ENCODE data around the gene KISS1.

KISS1 gene

DNA sequence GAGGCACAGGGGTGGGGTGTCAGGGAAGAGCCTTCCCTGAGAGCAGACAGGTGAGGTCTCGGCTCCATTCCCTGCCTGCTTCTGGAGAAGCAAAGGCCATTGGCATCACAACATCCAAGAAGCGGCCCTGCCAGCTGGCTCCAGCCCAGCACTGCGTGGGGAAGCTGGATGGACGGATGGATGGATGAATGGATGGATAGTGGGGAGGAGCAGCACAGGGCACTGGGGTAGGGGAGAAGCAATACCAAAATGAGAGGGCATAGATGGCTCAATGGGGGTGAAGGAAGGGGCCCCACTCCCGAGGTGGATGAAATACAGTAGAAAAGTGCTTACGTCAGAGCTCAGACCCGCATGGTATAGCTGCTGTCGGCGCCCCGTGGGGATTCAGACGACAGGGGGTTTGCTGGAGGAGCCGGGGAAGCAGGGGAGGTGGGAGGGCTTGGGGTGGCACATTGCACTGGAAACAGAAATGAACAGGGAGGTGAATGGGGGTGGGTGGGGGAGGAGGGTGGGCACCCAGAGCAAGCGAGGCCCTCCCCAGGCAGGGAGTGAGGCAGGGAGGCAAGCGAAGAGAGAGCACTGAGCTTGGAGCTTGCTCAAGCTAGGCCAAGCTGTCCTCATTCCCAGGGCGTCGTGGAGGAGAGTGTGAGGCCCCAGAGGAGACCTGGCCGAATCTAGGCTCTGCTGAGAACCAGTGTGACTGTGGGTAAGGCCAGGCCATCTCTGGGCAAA is 27.0 kb upstream of the KISS1 start:
- TF ChIP-seq, protein P1, sequence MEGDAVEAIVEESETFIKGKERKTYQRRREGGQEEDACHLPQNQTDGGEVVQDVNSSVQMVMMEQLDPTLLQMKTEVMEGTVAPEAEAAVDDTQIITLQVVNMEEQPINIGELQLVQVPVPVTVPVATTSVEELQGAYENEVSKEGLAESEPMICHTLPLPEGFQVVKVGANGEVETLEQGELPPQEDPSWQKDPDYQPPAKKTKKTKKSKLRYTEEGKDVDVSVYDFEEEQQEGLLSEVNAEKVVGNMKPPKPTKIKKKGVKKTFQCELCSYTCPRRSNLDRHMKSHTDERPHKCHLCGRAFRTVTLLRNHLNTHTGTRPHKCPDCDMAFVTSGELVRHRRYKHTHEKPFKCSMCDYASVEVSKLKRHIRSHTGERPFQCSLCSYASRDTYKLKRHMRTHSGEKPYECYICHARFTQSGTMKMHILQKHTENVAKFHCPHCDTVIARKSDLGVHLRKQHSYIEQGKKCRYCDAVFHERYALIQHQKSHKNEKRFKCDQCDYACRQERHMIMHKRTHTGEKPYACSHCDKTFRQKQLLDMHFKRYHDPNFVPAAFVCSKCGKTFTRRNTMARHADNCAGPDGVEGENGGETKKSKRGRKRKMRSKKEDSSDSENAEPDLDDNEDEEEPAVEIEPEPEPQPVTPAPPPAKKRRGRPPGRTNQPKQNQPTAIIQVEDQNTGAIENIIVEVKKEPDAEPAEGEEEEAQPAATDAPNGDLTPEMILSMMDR (IDR thresholded peaks at IDR 0.05; ENCODE audit: insufficient read depth, missing control alignments), result no peak
- no peak for FAIRE-seq
- no peak for DNase-seq (ENCODE audit: insufficient read length, low spot score)

DNA sequence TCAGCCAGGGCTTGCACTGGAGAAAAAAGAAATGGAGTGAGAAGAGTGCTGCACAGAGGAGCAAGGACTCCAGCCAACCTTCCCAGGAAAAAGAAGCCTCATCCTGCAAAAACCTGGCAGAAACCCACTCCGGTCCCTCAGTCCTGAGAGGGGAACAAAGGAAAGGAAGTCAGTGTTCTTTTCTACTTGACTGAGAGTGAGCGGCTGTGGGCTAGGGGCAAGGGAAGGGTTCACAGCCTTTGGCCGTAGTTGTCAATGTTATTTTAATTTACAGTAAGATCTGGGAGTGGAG is 26.4 kb upstream of the KISS1 start:
- FAIRE-seq (no peak), DNase-seq (ENCODE audit: insufficient read length, low spot score) (no peak)
- TF ChIP-seq, protein P1 (IDR thresholded peaks at IDR 0.05; ENCODE audit: insufficient read depth, missing control alignments), result no peak

DNA sequence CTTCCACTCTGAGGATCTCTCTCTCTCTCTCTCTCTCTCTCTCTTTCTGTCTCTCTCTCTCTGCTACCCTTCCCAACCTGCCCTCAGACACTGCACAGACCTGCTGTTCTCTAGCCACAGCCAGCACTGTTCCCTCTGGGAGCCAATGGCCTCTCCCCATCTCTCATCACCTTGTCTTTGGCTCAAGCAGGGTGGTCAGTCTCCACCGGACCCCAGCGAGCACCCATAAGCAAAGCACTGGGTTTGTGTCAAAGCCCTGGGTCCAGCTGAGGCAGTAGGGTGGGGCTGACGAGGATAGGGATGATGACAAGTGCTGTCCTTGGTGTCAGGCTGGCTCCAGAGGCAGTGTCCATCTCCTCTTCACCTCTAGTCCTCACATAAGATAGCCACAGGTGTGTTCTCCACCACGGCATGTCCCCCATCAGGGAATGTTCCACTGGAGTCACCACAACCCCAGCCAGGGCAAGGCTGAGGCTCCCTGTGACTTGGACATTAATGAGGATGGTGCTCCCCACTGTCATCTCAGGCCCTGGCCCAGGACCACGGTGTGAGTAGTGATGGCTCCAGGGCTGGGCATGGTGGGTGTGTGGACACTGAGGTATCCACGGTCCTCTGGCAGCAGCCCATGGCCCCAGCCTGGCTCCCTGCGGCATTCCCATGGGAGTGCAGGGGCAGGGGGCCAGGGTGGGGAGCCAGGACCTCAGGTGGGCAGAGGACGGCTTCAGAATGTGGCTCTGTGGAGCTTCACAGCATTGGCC is 25.9 kb upstream of the KISS1 start:
- TF ChIP-seq, protein P1 (IDR thresholded peaks at IDR 0.05; ENCODE audit: insufficient read depth, missing control alignments), result no peak
- DNase-seq (ENCODE audit: insufficient read length, low spot score) (no peak), FAIRE-seq (no peak)

DNA sequence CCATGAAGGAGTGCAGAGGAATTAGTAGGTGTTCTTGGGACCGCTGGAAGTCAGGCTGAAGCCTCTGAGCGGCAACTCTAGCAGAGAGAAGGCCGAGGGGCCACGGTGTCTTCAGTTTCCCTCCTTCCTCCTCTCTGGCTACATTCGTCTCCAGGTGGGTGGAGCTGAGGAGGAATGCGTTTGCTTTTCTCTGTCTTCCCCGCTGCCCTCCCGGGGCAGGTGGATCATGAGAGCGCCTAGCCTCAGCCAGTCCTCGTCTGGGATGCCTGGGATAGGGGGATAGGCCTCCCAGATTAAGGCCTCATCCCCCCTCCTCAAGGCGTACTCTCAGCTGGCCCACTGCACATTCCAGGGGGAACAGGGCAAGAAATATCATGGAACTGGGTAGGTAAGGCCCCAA is 25.0 kb upstream of the KISS1 start:
- DNase-seq (ENCODE audit: insufficient read length, low spot score) (no peak), FAIRE-seq (no peak)
- TF ChIP-seq, protein P1 (IDR thresholded peaks at IDR 0.05; ENCODE audit: insufficient read depth, missing control alignments), result no peak

DNA sequence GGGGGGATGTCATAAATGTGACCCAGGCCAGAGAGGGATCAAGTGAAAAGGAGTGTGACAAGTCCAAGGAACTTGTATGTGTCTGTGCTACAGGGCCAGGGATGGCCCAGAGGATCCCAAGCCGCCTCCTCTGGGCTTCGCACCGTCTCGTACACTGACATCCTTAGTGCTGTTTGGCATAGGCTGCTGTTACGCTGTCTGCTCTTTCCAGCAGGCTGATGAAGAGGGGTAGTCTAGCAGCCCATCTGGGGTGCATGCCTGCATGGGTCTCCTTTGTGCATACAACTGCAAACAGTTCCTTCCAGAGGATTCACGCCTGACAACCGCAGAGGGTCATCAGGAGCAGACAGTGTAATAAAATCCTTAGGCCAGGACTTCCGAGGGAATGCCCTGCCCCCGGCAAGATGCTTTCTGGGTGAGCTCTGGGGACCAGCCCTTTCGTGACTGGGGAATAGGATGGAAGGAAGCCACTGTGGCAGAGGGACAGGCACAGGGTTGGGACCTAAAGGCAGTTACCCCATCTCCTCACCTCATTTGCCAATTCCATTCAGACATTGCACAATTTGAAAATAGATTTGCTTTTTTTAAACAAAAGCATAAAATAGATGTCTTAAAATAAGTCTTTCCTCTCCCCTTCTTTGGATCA is 23.8 kb upstream of the KISS1 start:
- TF ChIP-seq, protein P1 (IDR thresholded peaks at IDR 0.05; ENCODE audit: insufficient read depth, missing control alignments), result no peak
- DNase-seq (ENCODE audit: insufficient read length, low spot score), result no peak
- no peak for FAIRE-seq

DNA sequence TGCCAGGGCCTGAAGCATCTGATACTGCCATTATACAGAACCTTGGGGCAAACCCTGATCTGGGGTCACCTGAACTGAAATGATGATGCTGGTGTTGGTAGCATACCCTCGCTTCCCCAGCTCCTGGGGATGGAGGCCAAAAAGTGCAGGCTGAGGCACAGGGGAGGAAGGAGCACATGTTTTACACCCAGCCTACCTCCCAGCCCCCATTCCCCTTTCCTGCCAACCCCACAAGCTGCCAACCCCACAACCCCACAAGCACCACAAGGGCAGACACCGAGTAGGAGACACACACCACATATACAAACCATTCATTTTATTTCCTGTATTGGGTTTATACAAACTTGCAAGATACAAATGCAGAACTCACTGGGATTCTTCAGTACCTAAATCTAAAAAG is 22.3 kb upstream of the KISS1 start:
- no peak for FAIRE-seq
- DNase-seq (ENCODE audit: insufficient read length, low spot score), result no peak
- TF ChIP-seq, protein P1 (IDR thresholded peaks at IDR 0.05; ENCODE audit: insufficient read depth, missing control alignments), result no peak

DNA sequence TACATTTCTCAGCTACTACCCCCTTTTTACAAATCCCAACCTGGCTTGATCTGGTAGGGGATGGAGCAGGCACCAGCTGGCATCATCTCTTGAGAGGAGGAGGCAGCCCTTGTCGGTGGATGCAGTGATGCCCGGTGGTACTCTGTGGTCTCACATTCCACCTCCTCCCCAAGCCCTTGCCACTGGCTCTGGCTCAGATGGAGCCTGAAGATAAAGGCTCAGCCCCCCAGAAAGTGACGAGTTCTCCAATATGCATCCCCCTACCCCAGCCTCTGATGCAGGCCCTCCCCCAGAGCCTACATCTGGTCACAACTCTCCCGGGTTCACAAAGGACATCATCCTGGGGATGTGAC is 21.3 kb upstream of the KISS1 start:
- DNase-seq (ENCODE audit: insufficient read length, low spot score) (no peak), FAIRE-seq (no peak)
- TF ChIP-seq, protein P1 (IDR thresholded peaks at IDR 0.05; ENCODE audit: insufficient read depth, missing control alignments), result no peak
